ENCODE measurements around the gene NR6A1. TPM values are rescaled to one million over a fixed set of nuclear protein-coding genes. Genes with fewer than 3 reads are reported as not detected.

Gene NR6A1
- total RNA-seq, 1 experiment from 2014 or later, result 99.3 TPM

GRCh38 chr9:124475868-124476690 lies 295.0 kb downstream of the NR6A1 start:
- Histone ChIP-seq H3K4ac (ENCODE audit: low read depth, low read length) (no peak overlapping the region), H3K23me2 (ENCODE audit: insufficient read length, low read depth, low read length, poor library complexity, severe bottlenecking) (no peaks in the 10 kb centered on the region), H3K4me1 (ENCODE audit: insufficient read depth, low read length) (no peaks in the 10 kb centered on the region), H3K9ac (ENCODE audit: extremely low read depth, insufficient read length, low read length) (no peak overlapping the region), H3K9me3 (ENCODE audit: control insufficient read depth, low read depth, low read length) (no peaks in the 10 kb centered on the region), H2BK15ac (ENCODE audit: low read depth, low read length) (no peak overlapping the region), H2AK5ac (ENCODE audit: insufficient read length, low read length) (no peak overlapping the region), H2BK12ac (ENCODE audit: insufficient read length, low read depth, low read length) (no peak overlapping the region), H3T11ph (ENCODE audit: low read length) (no peak overlapping the region), H2BK5ac (ENCODE audit: insufficient read length, low read length) (no peak overlapping the region), H3K56ac (ENCODE audit: insufficient read length, low read depth, low read length) (no peak overlapping the region), H3K79me1 (ENCODE audit: insufficient read depth, low read depth, low read length, poor library complexity, severe bottlenecking) (no peaks in the 10 kb centered on the region), H3K27ac (ENCODE audit: insufficient read length, low read depth, low read length) (no peak overlapping the region), H2AFZ (ENCODE audit: low read length) (no peak overlapping the region), H4K5ac (ENCODE audit: insufficient read length, low read depth, low read length) (no peak overlapping the region), H3K23ac (ENCODE audit: insufficient read length, low read depth, low read length) (no peak overlapping the region), H2BK20ac (ENCODE audit: low read depth, low read length, poor library complexity, severe bottlenecking) (no peak overlapping the region), H3K4me2 (ENCODE audit: insufficient read depth, insufficient read length, low read length) (no peak overlapping the region), H2BK120ac (ENCODE audit: low read depth, low read length, poor library complexity, severe bottlenecking) (no peak overlapping the region), H4K20me1 (ENCODE audit: control insufficient read depth, insufficient read depth, insufficient read length) (no peaks in the 10 kb centered on the region), H3K79me2 (ENCODE audit: insufficient read depth, low read length) (no peaks in the 10 kb centered on the region), H3K27me3 (ENCODE audit: insufficient read depth, low read length) (peaks cover 3% of the 10 kb centered on the region; the same call in 1 of the 2 replicates), H4K91ac (ENCODE audit: insufficient read length, low read depth, low read length) (no peak overlapping the region), H3K14ac (ENCODE audit: insufficient read depth, low read length) (no peak overlapping the region), H3K18ac (ENCODE audit: insufficient read length, low read depth, low read length) (no peak overlapping the region), H4K8ac (replicated peaks; ENCODE audit: insufficient read length, low read depth, low read length) (no peak overlapping the region)
- Mint-ChIP-seq H3K27ac (no peak overlapping the region), H3K9me3 (no peaks in the 10 kb centered on the region), H3K36me3 (ENCODE audit: insufficient read depth in 1 of 3, low read depth in 3 of 3) (no peaks in the 10 kb centered on the region; a peak in 1 of 7 replicates), H3K4me1 (peaks cover 9 to 35% of the 10 kb centered on the region in 2 experiments), H3K27me3 (ENCODE audit: low read depth) (peaks cover 51% of the 10 kb centered on the region), H3K4me3 (no peak overlapping the region)
- DNase-seq, result no peak
- no peak for TF ChIP-seq CTCF (conservative IDR thresholded peaks at IDR 0.05)
- WGBS (ENCODE audit: extremely low coverage, insufficient read length, low lambda C conversion rate), result no CpG with 5 or more reads among the region's 14 CpGs

Measured in H9 (cell line).